SK-MEL-5 (cell line): Measurements from ENCODE around the gene UBE2M. TPM values are rescaled to one million over a fixed set of nuclear protein-coding genes. Genes with fewer than 3 reads are reported as not detected.
"Not testable (repeated sequence)": the region's sequence is repeated elsewhere in the genome, so short reads cannot be mapped to it uniquely, and the experiment has no call there.

Source experiments
- DNase-seq: peaks from one replicate; pipeline ENCODE4 v3.0.0-alpha.2; 2016; ENCODE audit warnings: low read depth, low spot score
- in situ Hi-C: cut with HindIII; loops from 2 replicates; pipeline ENCODE4 v1.10.0; 2016; ENCODE audit warnings: low sequenced_read_pairs, high pct_unique_total_duplicates, low pct_unique_long_range_greater_than_20kb
- polyA plus RNA-seq, 2 experiments: library from polyadenylated mRNA; depleted of rRNA; stranded (reverse); fragments of >200 nt; gene quantifications; 2 replicates each; pipeline ENCODE4 v1.2.3, GENCODE V29; 2015
- total RNA-seq: library from RNA; depleted of rRNA; stranded (reverse); fragments of >200 nt; shearing (Covaris generic); gene quantifications from 2 replicates; pipeline ENCODE4 v1.2.3, GENCODE V29; 2014; rRNA removed

UBE2M gene
- 82.8 and 85.3 TPM in 2 replicates for total RNA-seq
- 99.9 and 125 TPM in 2 replicates for polyA plus RNA-seq (2015; cell fraction: cytosol; rRNA removed)
- polyA plus RNA-seq (2015; cell fraction: nucleus; rRNA removed) = 35.6 and 108 TPM in 2 replicates

GRCh38 chr19:58558066-58558622 lies at the start of gene UBE2M:
Gene UBE2M, minus strand, starts transcription at chr19:58558611. Its CDS starts 230 bp downstream, at chr19:58558381.
- DNase-seq = no peak
- in situ Hi-C loops = no loop called here

DNA sequence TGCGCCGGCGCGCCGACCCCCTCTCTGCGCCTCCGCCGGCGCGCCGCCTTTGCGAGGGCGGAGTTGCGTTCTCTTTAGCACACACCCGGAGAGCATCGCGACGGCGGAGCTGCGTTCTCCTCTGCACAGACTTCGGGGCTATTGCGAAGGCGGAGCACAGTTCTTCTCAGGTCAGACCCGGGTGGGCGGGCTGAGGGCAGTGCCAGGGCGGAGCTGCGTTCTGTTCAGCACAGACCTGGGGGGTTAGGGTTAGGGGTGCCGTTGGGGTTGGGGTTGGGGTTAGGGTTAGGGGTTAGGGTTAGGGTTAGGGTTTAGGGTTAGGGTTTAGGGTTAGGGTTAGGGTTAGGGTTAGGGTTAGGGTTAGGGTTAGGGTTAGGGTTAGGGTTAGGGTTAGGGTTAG lies 48.8 kb upstream of the UBE2M start:
- DNase-seq, in situ Hi-C loops: not testable (repeated sequence)

DNA sequence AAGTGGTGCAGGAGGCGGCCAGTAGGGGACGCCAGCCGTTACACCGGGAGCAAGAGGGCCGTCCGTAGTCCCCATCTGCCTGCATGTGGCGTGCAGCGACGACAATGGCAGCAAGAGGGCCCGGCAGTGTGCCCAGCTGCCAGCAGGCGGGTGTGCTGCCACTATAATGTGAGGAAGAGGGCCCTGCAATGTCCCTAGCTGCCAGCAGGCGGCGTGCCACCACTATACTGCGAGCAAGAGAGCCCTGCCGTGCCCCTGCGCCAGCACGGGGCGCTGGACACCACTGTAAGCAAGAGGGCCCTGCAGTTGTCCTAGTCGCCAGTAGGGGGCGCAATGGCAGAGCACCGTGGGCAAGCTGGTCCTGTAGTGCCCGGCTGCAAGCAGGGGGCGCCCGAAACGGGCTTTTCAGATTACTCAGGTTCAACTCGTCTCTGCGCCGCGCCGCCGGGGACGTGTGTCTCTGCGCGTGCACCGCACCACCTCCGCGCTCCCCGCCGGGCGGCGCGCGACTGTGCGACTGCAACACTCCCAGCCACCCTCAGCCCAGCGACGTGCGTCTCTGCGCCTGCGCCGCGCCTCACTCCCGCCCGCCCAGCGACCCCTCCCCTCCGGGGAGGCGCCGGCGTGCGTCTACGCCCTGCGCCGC lies 48.0 kb upstream of the UBE2M start:
- DNase-seq, in situ Hi-C loops: not testable (repeated sequence)

GRCh38 chr19:58586133-58586765 lies 27.8 kb upstream of the UBE2M start:
- no peak for DNase-seq
- in situ Hi-C loops = no loop called here

DNA sequence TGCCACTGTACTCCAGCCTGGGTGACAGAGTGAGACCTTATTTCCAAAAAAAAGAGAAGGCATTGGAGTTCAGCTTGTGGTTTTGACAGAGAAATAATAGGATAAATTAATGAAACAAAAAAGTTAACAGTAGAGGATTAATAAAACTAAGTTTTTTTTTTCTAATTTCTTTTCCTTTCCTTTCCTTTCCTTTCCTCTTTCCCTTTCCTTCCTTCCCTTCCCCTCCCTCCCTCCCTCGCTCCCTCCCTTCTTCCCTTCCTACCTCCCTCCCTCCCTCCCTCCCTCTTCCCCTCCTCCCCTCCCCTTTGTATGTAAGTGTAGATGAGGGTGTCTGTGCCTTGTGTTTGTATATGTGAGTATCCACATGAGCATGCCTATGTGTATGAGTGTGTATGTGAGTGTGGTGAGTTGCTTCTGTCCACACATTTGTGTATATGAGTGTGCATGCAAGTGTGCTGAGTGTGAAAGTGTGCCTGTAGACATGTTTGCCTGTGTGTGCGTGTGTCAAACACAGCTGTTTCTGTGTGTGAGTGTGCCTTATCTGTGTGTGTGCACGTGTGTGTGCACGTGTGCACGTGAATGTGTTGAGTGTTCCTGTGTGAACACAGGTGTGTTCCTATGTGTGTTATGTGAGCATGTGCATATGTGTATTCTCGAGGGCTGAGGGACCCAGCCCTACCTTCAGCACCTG lies 27.2 kb upstream of the UBE2M start:
- no peak for DNase-seq

DNA sequence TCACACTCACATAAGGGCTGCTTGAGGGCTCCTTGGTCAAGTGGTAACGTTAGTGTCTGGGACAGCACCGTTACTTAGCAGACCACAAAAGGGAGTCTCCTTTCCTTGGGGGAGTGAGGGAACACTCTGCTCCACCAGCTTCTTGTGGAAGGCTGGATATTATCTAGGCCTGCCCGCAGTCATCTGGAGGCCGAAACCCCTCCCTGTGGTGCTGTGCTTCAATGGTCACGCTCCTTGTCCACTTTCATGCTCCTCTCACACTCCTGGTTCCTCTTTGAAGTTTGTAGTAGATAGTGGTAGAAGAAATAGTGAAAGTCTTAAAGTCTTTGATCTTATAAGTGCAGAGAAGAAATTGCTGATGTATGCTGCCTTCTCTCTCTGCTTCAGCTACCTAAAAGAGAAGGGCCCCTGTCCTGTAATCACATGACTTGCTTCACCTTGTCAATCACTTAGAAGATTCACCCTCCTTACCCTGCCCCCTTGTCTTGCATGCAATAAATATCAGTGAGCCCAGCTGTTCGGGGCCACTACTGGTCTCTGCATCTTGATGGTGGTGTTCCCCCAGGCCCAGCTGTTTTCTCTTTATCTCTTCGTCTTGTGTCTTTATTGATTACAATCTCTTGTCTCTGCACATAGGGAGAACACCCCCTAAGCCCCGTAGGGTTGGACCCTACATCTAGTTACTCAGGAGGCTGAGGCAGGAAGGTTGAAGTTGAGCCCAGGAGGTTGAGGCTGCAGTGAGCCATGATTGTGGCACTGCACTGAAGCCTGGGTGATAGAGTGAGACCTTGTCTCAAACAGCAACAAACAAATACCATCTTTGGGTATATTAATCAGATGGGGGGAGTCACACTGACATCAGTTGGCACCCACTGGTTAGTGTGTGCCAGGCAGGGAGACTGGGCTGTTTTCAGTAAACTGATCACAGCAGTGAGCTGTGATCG lies 26.4 kb upstream of the UBE2M start:
- in situ Hi-C loops = no loop called here
- no peak for DNase-seq

More for the DNA sequence above, 27.2 kb upstream of the UBE2M start:
- in situ Hi-C loops = no loop called here

DNA sequence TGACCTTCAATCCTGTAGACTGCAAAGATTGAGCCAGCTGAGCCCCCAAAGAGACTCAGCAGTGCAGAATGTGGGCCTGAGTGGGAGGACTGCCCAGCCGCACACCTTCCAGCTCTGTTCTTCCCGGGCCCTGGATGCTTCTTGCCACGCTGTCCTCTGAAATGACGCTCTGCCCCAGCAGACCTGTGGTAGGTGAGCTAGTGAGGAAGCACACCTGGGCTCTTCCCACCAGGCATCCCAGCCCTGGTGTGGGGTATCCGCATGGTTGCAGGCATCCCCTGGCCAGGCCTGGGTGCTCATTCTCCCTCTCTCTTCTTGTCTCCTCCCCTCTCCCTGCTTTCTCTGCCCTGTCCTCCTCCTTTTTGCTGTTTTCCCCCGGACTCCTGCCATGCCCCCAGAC lies 24.6 kb upstream of the UBE2M start:
- DNase-seq = no peak
- in situ Hi-C loops = no loop called here

DNA sequence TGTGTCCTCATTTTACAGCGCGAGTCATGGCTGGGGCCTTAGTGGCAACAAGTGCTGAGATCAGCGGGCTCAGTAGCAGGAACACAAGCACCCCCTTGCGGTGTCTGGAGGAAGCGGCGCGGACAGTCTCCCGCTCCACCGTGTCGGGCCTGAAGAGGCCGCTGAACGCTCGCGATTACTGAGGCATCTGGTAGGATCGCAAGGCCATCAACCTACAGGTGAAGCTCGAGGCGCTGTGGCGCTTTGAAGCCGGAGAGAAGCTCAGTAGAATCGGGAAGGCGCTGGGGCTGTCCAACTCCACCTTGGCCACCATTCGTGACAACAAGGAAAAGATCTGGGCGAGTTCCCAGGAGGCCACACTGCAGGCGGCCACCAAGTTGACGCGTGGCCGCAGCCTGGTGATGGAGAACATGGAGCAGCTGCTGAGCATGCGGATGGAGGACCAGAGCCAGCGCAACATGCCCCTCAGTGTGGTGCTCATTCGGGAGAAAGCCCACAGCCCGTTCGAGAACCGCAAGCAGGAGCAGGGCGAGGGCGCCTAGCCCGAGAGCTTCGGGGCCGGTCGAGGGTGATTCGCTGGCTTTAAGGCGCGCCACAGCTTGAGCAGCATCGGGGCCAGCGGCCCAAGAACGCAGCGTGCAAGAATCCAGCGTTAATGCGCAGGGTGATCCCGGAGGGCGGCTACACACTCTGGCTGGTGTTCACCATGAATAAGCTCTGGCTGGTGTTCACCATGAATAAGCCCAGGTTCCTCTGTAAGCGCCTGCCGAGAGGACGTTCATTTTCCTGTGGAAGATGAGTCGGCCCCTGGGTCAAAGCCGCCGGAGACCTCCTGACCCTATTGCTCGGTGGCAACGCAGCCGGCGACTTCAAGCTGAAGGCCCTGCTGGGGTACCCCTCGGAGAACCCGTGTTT lies 23.1 kb upstream of the UBE2M start:
- in situ Hi-C loops = no loop called here

DNA sequence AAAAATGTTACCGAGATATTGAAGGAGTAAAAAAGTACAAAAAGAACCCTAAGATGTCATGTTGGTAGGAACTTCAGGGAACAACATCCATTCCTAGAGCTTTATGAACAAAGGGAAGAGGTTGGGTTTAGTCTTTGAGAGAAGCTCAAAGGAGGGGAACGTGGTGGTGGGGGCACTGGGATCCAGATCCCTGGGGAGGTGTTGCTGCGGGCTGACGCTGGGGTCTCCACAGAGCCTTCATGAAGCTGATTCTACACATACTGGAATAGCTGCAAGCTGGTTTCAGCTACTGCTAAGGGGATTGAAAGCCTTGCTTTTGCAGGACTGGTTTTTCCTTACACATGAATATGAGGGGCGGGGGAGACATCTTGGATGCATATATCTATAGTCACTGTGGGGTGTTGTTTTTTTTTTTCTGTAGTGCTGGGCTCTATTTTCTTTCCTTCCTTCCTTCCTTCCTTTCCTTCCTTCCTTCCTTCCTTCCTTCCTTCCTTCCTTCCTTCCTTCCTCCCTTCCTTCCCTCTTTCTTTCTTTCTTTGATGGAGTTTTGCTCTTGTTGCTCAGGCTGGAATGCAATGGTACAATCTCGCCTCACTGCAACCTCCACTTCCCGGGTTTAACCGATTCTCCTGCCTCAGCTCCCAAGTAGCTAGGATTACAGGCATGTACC lies 21.2 kb upstream of the UBE2M start:
- DNase-seq = no peak
- in situ Hi-C loops = no loop called here

More for the DNA sequence above, 23.1 kb upstream of the UBE2M start:
- DNase-seq = no peak

GRCh38 chr19:58578012-58578925 lies 19.9 kb upstream of the UBE2M start:
- no peak for DNase-seq
- in situ Hi-C loops = no loop called here

GRCh38 chr19:58577581-58577980 lies 19.2 kb upstream of the UBE2M start:
- in situ Hi-C loops, DNase-seq: not testable (repeated sequence)

DNA sequence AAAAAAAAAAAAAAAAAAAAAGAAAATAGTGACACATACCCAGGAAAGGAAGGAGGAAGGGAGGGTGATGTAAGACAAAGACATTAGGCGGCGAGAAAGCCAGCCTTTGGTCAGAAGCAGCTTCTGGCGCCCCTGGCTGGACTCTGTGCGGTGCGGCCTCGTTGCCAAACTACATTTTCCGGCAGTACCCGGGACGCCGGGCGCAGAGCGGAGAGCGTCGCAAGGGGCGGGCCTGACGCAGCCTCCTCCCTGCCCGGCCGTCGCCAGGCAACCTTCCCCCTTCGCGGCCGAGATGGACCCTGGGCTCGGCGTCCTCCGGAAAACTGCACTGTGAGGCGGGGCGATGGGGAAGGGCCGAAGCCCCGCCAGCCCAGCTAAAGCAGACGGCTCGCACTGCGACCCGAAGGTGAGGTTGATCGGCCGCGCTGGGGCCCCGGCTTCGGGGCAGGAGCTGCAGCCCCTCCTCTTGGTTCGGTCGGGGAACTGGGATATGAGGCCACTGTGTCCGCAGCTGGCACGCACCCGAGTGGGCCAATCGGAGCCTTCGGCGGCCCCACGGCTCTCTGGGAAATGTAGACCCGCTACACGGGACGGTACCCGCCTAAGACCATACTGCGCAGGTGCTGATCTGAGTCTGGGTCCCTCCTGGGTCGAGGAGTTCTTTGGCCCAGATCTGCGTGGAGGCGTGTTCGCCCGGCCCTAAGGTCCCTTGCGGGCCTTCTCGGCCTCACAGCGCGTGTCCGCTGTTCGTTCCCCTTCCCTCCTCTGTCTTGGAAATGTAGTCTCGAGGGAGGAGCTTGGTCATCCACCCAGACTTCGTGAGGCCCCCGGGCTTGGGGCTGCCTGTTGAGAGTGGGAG lies 17.0 kb upstream of the UBE2M start:
- in situ Hi-C loops = no loop called here
- peak; percentile 89 for DNase-seq

DNA sequence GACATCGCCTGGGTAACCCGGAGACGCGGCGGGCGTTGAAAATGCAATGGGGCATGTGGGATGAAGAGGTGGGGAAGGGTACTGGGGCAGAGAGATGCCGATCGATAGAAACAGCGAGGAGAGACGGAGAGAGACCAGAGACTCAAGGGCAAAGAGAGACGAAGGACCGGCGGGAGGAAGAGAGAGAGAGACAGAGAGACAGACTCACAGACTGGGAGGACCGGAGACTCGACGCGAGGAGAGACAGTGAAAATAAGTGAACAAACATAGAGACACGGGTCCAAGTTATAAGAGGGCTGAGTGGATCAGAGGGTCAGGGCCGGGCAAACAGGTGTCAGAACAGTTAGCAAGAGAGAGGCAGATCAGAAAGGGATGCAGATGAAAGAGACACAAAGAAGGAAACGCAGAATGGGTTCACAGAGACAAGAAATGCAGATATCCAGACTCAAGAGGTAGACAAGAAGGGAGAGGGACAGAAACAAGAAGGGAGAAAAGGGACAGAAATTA lies 15.3 kb upstream of the UBE2M start:
- in situ Hi-C loops = no loop called here

More for the DNA sequence above, 15.3 kb upstream of the UBE2M start:
- DNase-seq = no peak
